ENCODE data around the gene SEPTIN7.

GRCh38 chr7:35817930-35818329, 17.1 kb downstream of the SEPTIN7 start:
- TF ChIP-seq CTCF (IDR thresholded peaks at IDR 0.05; ENCODE audit: low read depth, low read length) (no peak), POLR2A (IDR thresholded peaks at IDR 0.05; ENCODE audit: extremely low read depth, insufficient read length) (no peak)

Data from NB4 (cell line).